ACC112 (cell line): ENCODE results near the gene SMTN.
A peak's percentile ranks its signal among the peaks of the same experiment; 100 is the strongest.

Experiments
- H2AFZ ChIP-seq: fragments of 200-600 bp; sonication (generic); one replicate; pipeline ENCODE4 v1.6.0; 2017; ENCODE audit warnings: antibody characterized with exemption, low read length; ENCODE audit not compliant: unreplicated experiment
- H3K27ac ChIP-seq: fragments of 200-600 bp; sonication (generic); 2 replicates; pipeline ENCODE4 v1.5.1; 2014; ENCODE audit warnings: low read depth, mild to moderate bottlenecking, antibody characterized with exemption, low read length, moderate library complexity
- H3K27me3 ChIP-seq: fragments of 200-600 bp; sonication (generic); 2 replicates; pipeline ENCODE4 v1.6.1; 2014; ENCODE audit warnings: mild to moderate bottlenecking, antibody characterized with exemption, low read length, moderate library complexity, mixed read lengths; ENCODE audit not compliant: insufficient read depth
- H3K36me3 ChIP-seq: fragments of 200-600 bp; sonication (generic); 2 replicates; pipeline ENCODE4 v1.6.1; 2016; ENCODE audit warnings: mild to moderate bottlenecking, antibody characterized with exemption, low read length, moderate library complexity, mixed read lengths; ENCODE audit not compliant: insufficient read depth
- H3K4me1 ChIP-seq: fragments of 200-600 bp; sonication (generic); one replicate; pipeline ENCODE4 v1.6.1; 2016; ENCODE audit warnings: low read length, mixed read lengths; ENCODE audit not compliant: insufficient read depth, unreplicated experiment, control insufficient read depth
- H3K4me3 ChIP-seq: fragments of 200-600 bp; sonication (generic); 2 replicates; pipeline ENCODE4 v1.5.1; 2014; ENCODE audit warnings: mild to moderate bottlenecking, low read depth, low read length
- H3K79me2 ChIP-seq: fragments of 200-600 bp; sonication (generic); one replicate; pipeline ENCODE4 v1.6.0; 2016; ENCODE audit warnings: low read length; ENCODE audit not compliant: control insufficient read depth, unreplicated experiment, insufficient read depth

The SMTN gene

GRCh38 chr22:31123292-31123602 is 42.1 kb downstream of the SMTN start:
- Histone ChIP-seq H2AFZ (no peak overlapping the region), H3K27ac (no peak overlapping the region), H3K36me3 (no peaks in the 10 kb centered on the region), H3K4me3 (peak overlapping the region; percentile 49; the same call in 1 of the 2 replicates), H3K4me1 (no peaks in the 10 kb centered on the region), H3K27me3 (no peaks in the 10 kb centered on the region), H3K79me2 (no peaks in the 10 kb centered on the region)

- no peak overlapping the region for H2AFZ ChIP-seq
- no peak overlapping the region for H3K4me3 ChIP-seq
- H3K27ac ChIP-seq, result no peak overlapping the region
- H3K36me3 ChIP-seq, result no peaks in the 10 kb centered on the region
- H3K4me1 ChIP-seq, result no peaks in the 10 kb centered on the region
- H3K27me3 ChIP-seq, result no peaks in the 10 kb centered on the region
- no peaks in the 10 kb centered on the region for H3K79me2 ChIP-seq
These were observed 43.2 kb downstream of the SMTN start for GRCh38 chr22:31124290-31124689.

GRCh38 chr22:31124811-31125465 is 43.8 kb downstream of the SMTN start:
- no peaks in the 10 kb centered on the region for H3K27me3 ChIP-seq
- H3K36me3 ChIP-seq, result no peaks in the 10 kb centered on the region
- no peak overlapping the region for H2AFZ ChIP-seq
- no peak overlapping the region for H3K27ac ChIP-seq
- no peak overlapping the region for H3K4me3 ChIP-seq
- H3K79me2 ChIP-seq, result no peaks in the 10 kb centered on the region
- no peaks in the 10 kb centered on the region for H3K4me1 ChIP-seq

- no peak overlapping the region for H2AFZ ChIP-seq
- H3K36me3 ChIP-seq, result no peaks in the 10 kb centered on the region
- H3K79me2 ChIP-seq, result no peaks in the 10 kb centered on the region
- H3K4me1 ChIP-seq, result no peaks in the 10 kb centered on the region
- H3K4me3 ChIP-seq, result no peak overlapping the region
- H3K27ac ChIP-seq, result no peak overlapping the region
- no peaks in the 10 kb centered on the region for H3K27me3 ChIP-seq
These were observed 44.5 kb downstream of the SMTN start for GRCh38 chr22:31125521-31126117.

GRCh38 chr22:31126128-31126868 is 45.2 kb downstream of the SMTN start:
- no peak overlapping the region for H3K27ac ChIP-seq
- H3K4me1 ChIP-seq, result no peaks in the 10 kb centered on the region
- H2AFZ ChIP-seq, result no peak overlapping the region
- H3K27me3 ChIP-seq, result no peaks in the 10 kb centered on the region
- no peaks in the 10 kb centered on the region for H3K79me2 ChIP-seq
- H3K4me3 ChIP-seq, result no peak overlapping the region
- H3K36me3 ChIP-seq, result no peaks in the 10 kb centered on the region

GRCh38 chr22:31126869-31127175 is 45.7 kb downstream of the SMTN start:
- no peak overlapping the region for H2AFZ ChIP-seq
- H3K36me3 ChIP-seq, result no peaks in the 10 kb centered on the region
- no peaks in the 10 kb centered on the region for H3K4me1 ChIP-seq
- no peaks in the 10 kb centered on the region for H3K79me2 ChIP-seq
- H3K4me3 ChIP-seq, result no peak overlapping the region
- H3K27me3 ChIP-seq, result no peaks in the 10 kb centered on the region
- H3K27ac ChIP-seq, result no peak overlapping the region

- H3K36me3 ChIP-seq, result no peaks in the 10 kb centered on the region
- no peak overlapping the region for H3K27ac ChIP-seq
- H3K4me1 ChIP-seq, result no peaks in the 10 kb centered on the region
- H2AFZ ChIP-seq, result no peak overlapping the region
- no peaks in the 10 kb centered on the region for H3K79me2 ChIP-seq
- H3K4me3 ChIP-seq, result no peak overlapping the region
- no peaks in the 10 kb centered on the region for H3K27me3 ChIP-seq
These were observed 46.2 kb downstream of the SMTN start for GRCh38 chr22:31127181-31127772.

GRCh38 chr22:31128156-31128555 is 47.0 kb downstream of the SMTN start:
- no peaks in the 10 kb centered on the region for H3K4me1 ChIP-seq
- H3K4me3 ChIP-seq, result no peak overlapping the region
- no peak overlapping the region for H3K27ac ChIP-seq
- H3K79me2 ChIP-seq, result no peaks in the 10 kb centered on the region
- no peak overlapping the region for H2AFZ ChIP-seq
- H3K27me3 ChIP-seq, result no peaks in the 10 kb centered on the region
- no peaks in the 10 kb centered on the region for H3K36me3 ChIP-seq

- H3K27ac ChIP-seq, result no peak overlapping the region
- H2AFZ ChIP-seq, result no peak overlapping the region
- no peak overlapping the region for H3K4me3 ChIP-seq
- H3K27me3 ChIP-seq, result no peaks in the 10 kb centered on the region
- H3K4me1 ChIP-seq, result no peaks in the 10 kb centered on the region
- H3K79me2 ChIP-seq, result no peaks in the 10 kb centered on the region
- H3K36me3 ChIP-seq, result no peaks in the 10 kb centered on the region
These were observed 49.8 kb downstream of the SMTN start for GRCh38 chr22:31130873-31131272.

- no peak overlapping the region for H3K4me3 ChIP-seq
- H2AFZ ChIP-seq, result no peak overlapping the region
- peaks cover 9% of the 10 kb centered on the region for H3K27me3 ChIP-seq
- H3K27ac ChIP-seq, result no peak overlapping the region
- no peaks in the 10 kb centered on the region for H3K36me3 ChIP-seq
- H3K4me1 ChIP-seq, result no peaks in the 10 kb centered on the region
- H3K79me2 ChIP-seq, result no peaks in the 10 kb centered on the region
These were observed 52.8 kb downstream of the SMTN start for GRCh38 chr22:31133911-31134310.

- no peak overlapping the region for H3K27ac ChIP-seq
- no peaks in the 10 kb centered on the region for H3K4me1 ChIP-seq
- no peaks in the 10 kb centered on the region for H3K36me3 ChIP-seq
- H3K4me3 ChIP-seq, result no peak overlapping the region
- no peak overlapping the region for H2AFZ ChIP-seq
- peaks cover 17% of the 10 kb centered on the region for H3K27me3 ChIP-seq
- no peaks in the 10 kb centered on the region for H3K79me2 ChIP-seq
These were observed 53.6 kb downstream of the SMTN start for GRCh38 chr22:31134688-31135087.
